Measurements from ENCODE around the gene C6orf52. TPM values are rescaled to one million over a fixed set of nuclear protein-coding genes. Genes with fewer than 3 reads are reported as not detected.
A peak's percentile ranks its signal among the peaks of the same experiment; 100 is the strongest.

C6orf52 gene
- total RNA-seq, 4 donors from 2014 or later = not detected

DNA sequence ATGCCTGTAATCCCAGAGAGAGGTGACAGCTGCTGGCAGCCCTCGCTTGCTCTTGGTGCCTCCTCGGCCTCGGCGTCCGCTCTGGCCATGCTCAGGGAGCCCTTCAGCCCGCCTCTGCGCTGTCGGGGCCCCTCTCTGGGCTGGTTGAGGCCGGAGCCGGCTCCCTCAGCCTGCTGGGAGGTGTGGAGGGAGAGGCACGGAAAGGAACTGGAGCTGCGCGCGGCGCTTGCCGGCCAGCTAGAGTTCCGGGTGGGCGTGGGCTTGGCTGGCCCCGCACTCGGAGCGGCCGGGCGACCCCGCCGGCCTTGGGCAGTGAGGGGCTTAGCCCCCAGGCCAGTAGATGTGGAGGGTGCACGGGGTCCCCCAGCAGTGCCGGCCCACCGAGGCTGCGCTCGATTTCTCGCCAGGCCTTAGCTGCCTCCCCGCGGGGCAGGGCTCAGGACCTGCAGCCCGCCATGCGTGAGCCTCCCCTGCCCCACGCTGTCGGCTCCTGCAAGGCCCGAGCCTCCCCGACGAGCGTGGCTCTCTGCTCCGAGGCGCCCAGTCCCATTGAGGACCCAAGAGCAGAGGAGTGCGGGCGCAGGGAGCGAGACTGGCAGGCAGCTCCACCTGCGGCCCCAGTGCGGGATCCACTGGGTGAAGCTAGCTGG, 34.6 kb downstream of the C6orf52 start:
- Histone ChIP-seq H3K27me3 (peaks cover 6% of the 10 kb centered on the region), H3K4me1 (no peaks in the 10 kb centered on the region), H3K4me3 (peak overlapping the region in 3 of 4 donors; percentile 6 to 27 (median 18)), H3K27ac (peak overlapping the region in 2 of 4 donors; percentile 9 to 53), H3K9me3 (no peaks in the 10 kb centered on the region), H3K36me3 (no peaks in the 10 kb centered on the region)
- WGBS, 2 donors (ENCODE audit: low coverage in 1 of 2) = 80 to 81% methylated on average over 2 to 27 of the region's 48 CpGs
- no peak for DNase-seq
- intact Hi-C loops (cut with DNase I; ENCODE audit: low total_unique reads) = no loop called here
- in situ Hi-C loops (cut with MboI; ENCODE audit: low pct_ligation_motif_present in 1 of 4, low pct_unique_long_range_greater_than_20kb in 1 of 4, low sequenced_read_pairs in 3 of 4) = no loop called here
- TF ChIP-seq POLR2A (IDR thresholded peaks at IDR 0.05) = no peak
- TF ChIP-seq, protein P1, sequence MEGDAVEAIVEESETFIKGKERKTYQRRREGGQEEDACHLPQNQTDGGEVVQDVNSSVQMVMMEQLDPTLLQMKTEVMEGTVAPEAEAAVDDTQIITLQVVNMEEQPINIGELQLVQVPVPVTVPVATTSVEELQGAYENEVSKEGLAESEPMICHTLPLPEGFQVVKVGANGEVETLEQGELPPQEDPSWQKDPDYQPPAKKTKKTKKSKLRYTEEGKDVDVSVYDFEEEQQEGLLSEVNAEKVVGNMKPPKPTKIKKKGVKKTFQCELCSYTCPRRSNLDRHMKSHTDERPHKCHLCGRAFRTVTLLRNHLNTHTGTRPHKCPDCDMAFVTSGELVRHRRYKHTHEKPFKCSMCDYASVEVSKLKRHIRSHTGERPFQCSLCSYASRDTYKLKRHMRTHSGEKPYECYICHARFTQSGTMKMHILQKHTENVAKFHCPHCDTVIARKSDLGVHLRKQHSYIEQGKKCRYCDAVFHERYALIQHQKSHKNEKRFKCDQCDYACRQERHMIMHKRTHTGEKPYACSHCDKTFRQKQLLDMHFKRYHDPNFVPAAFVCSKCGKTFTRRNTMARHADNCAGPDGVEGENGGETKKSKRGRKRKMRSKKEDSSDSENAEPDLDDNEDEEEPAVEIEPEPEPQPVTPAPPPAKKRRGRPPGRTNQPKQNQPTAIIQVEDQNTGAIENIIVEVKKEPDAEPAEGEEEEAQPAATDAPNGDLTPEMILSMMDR (IDR thresholded peaks at IDR 0.05) = no peak
- no peak for TF ChIP-seq POLR2AphosphoS5 (IDR thresholded peaks at IDR 0.05)
- TF ChIP-seq EP300 (IDR thresholded peaks at IDR 0.05; ENCODE audit: low read depth) = no peak

DNA sequence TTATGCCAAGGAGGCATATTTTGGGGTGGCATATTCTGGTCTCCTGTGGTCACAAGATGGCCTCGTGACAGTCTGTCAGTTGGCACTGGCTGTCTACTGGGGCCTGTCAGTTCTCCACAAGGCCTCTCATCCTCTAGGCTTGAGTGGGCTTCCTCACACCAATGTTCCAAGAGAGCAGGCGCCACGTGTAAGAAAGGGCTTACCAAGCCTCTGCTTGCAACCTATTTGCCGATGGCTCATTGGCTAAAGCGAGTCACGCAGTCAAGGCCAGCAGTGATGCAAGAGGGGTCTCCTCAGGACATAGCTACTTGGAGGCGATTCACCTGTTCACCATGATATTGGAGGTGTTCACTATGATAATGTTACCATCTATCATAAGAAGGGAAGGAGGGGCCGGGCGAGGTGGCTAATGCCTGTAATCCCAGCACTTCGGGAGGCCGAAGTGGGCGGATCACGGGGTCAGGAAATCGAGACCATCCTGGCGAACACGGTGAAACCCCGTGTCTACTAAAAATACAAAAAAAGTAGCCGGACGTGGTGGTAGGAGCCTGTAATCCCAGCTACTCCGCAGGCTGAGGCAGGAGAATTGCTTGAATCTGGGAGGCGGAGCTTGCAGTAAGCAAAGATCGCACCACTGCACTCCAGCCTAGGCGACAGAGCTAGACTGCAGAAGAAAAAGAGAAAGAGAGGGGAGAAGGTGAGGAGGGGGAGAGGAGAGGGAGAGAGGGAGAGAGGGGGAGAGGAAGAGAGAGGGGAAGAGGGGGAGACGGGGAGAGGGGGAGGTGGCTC, 35.3 kb downstream of the C6orf52 start:
- peak overlapping the region in 1 of 4 donors; percentile 53 for H3K27ac ChIP-seq
- H3K4me1 ChIP-seq = no peaks in the 10 kb centered on the region
- H3K9me3 ChIP-seq = no peaks in the 10 kb centered on the region
- no peaks in the 10 kb centered on the region for H3K36me3 ChIP-seq
- intact Hi-C loops (cut with DNase I; ENCODE audit: low total_unique reads) = no loop called here
- no peak for TF ChIP-seq EP300 (IDR thresholded peaks at IDR 0.05; ENCODE audit: low read depth)
- TF ChIP-seq, protein P1 (IDR thresholded peaks at IDR 0.05) = no peak
- no peak for TF ChIP-seq POLR2AphosphoS5 (IDR thresholded peaks at IDR 0.05)
- no peak for TF ChIP-seq POLR2A (IDR thresholded peaks at IDR 0.05)
- no peak for DNase-seq
- in situ Hi-C loops (cut with MboI; ENCODE audit: low pct_ligation_motif_present in 1 of 4, low pct_unique_long_range_greater_than_20kb in 1 of 4, low sequenced_read_pairs in 3 of 4) = no loop called here
- 81 to 84% methylated on average over 16 to 24 of the region's 24 CpGs for WGBS, 2 donors (ENCODE audit: low coverage in 1 of 2)
- peak overlapping the region in 3 of 4 donors; percentile 6 to 27 (median 18) for H3K4me3 ChIP-seq
- peaks cover 12% of the 10 kb centered on the region for H3K27me3 ChIP-seq

DNA sequence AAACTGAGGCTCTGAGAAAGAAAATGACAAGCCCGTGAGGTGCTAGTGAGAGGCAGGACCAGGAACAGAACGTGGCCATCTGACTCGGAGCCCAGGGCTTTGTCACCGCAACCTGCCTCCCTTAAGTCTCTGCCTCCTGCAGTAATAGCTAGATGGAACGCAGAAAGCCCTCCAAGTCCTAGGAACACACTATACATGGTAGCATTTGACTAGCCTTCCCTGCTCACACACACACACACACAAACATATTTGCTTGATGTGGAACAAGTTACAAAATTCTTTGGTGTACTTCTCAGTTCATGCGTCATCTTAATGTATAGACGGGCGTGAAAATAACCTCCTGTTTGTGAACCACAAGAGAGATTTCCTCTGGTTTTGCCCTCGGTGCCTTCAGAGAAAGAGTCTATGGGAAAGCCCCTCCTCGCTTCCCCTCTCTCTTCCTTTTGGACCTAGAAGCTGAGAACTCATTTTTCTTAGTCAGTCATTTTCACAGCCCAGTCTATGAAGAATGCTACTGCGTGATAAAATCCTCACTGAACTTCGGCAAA, 38.8 kb downstream of the C6orf52 start:
- intact Hi-C loops (cut with DNase I; ENCODE audit: low total_unique reads) = no loop called here
- no peaks in the 10 kb centered on the region for H3K9me3 ChIP-seq
- no peak for DNase-seq
- no peak overlapping the region for H3K27ac ChIP-seq
- no peaks in the 10 kb centered on the region for H3K36me3 ChIP-seq
- peaks cover 12% of the 10 kb centered on the region for H3K27me3 ChIP-seq
- no peaks in the 10 kb centered on the region for H3K4me1 ChIP-seq
- in situ Hi-C loops (cut with MboI; ENCODE audit: low pct_ligation_motif_present in 1 of 4, low pct_unique_long_range_greater_than_20kb in 1 of 4, low sequenced_read_pairs in 3 of 4) = no loop called here
- TF ChIP-seq POLR2AphosphoS5 (IDR thresholded peaks at IDR 0.05) (no peak), POLR2A (IDR thresholded peaks at IDR 0.05) (no peak), EP300 (IDR thresholded peaks at IDR 0.05; ENCODE audit: low read depth) (no peak)
- TF ChIP-seq, protein P1 (IDR thresholded peaks at IDR 0.05) = no peak
- no peak overlapping the region for H3K4me3 ChIP-seq
- 59 to 74% methylated on average over 8 to 12 of the region's 12 CpGs for WGBS, 2 donors (ENCODE audit: low coverage in 1 of 2)

DNA sequence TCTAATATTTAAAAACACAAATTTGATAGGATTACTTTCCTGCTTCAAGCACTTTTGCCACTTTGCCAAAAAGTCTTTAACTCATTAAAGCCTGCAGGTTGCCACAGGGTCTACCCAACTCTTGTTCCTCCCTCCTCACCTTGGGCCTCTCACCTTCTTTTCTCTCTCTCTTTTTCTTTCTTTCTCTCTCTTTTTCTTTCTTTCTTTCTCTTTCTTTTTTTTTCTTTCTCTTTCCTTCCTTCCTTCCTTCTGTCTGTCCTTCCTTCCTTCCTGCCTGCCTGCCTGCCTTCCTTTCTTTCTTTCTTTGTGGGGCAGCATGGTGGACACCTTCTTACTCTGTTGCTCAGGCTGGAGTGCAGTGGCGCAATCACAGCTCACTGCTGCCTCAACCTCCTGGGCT, 50.2 kb downstream of the C6orf52 start:
- in situ Hi-C loops (cut with MboI; ENCODE audit: low pct_ligation_motif_present in 1 of 4, low pct_unique_long_range_greater_than_20kb in 1 of 4, low sequenced_read_pairs in 3 of 4) (no loop called here), intact Hi-C loops (cut with DNase I; ENCODE audit: low total_unique reads) (no loop called here)
- Histone ChIP-seq H3K9me3 (no peaks in the 10 kb centered on the region), H3K27ac (no peak overlapping the region), H3K27me3 (no peaks in the 10 kb centered on the region), H3K36me3 (no peaks in the 10 kb centered on the region), H3K4me3 (no peak overlapping the region), H3K4me1 (no peaks in the 10 kb centered on the region)
- 97% methylated on average over 1 of the region's 1 CpG; no CpG with 5 or more reads in 1 of the 2 donors for WGBS, 2 donors (ENCODE audit: low coverage in 1 of 2)
- no peak for DNase-seq
- TF ChIP-seq, protein P1 (IDR thresholded peaks at IDR 0.05) = no peak
- TF ChIP-seq POLR2A (IDR thresholded peaks at IDR 0.05) (no peak), POLR2AphosphoS5 (IDR thresholded peaks at IDR 0.05) (no peak), EP300 (IDR thresholded peaks at IDR 0.05; ENCODE audit: low read depth) (no peak)
